HTR-8/SVneo (cell line): ENCODE results near the gene DPY19L1.
"Not testable (repeated sequence)": the region's sequence is repeated elsewhere in the genome, so short reads cannot be mapped to it uniquely, and the experiment has no call there.

Experiments used
- DNase-seq: peaks from one replicate; pipeline ENCODE4 v3.0.0; 2011; ENCODE audit warnings: low spot score, mixed read lengths; ENCODE audit not compliant: insufficient read length
- FAIRE-seq: peaks from 2 replicates; lab custom pipeline; 2011; peaks lifted over from hg19 to GRCh38; lab: Jason Lieb, UNC

DPY19L1 gene

GRCh38 chr7:34935735-34936165 lies 101.5 kb downstream of the DPY19L1 start:
- DNase-seq, FAIRE-seq: not testable (repeated sequence)

- FAIRE-seq (no peak), DNase-seq (no peak)
These were observed 105.5 kb downstream of the DPY19L1 start for GRCh38 chr7:34931739-34932138.

GRCh38 chr7:34929783-34930182 lies 107.5 kb downstream of the DPY19L1 start:
- not testable (repeated sequence) for FAIRE-seq, DNase-seq

GRCh38 chr7:34928560-34928959 lies 108.7 kb downstream of the DPY19L1 start:
- FAIRE-seq: no peak
- DNase-seq: no peak

GRCh38 chr7:34928052-34928451 lies 109.2 kb downstream of the DPY19L1 start:
- DNase-seq (peak; percentile 14), FAIRE-seq (no peak)

GRCh38 chr7:34920470-34920869 lies 116.8 kb downstream of the DPY19L1 start:
- not testable (repeated sequence) for DNase-seq, FAIRE-seq

- not testable (repeated sequence) for DNase-seq, FAIRE-seq
These were observed 118.2 kb downstream of the DPY19L1 start for GRCh38 chr7:34919038-34919437.

- FAIRE-seq: peak; percentile 9
- not testable (repeated sequence) for DNase-seq
These were observed 119.0 kb downstream of the DPY19L1 start for GRCh38 chr7:34918198-34918861.

- not testable (repeated sequence) for DNase-seq, FAIRE-seq
These were observed 119.8 kb downstream of the DPY19L1 start for GRCh38 chr7:34917515-34917914.

- DNase-seq (no peak), FAIRE-seq (no peak)
These were observed 121.0 kb downstream of the DPY19L1 start for GRCh38 chr7:34916267-34916666.

- no peak for DNase-seq
- FAIRE-seq: no peak
These were observed 125.0 kb downstream of the DPY19L1 start for GRCh38 chr7:34912236-34912635.

- not testable (repeated sequence) for DNase-seq, FAIRE-seq
These were observed 130.9 kb downstream of the DPY19L1 start for GRCh38 chr7:34906266-34906850.

GRCh38 chr7:34904987-34905386 lies 132.3 kb downstream of the DPY19L1 start:
- FAIRE-seq: no peak
- DNase-seq: no peak

- FAIRE-seq: peak; percentile 57
These were observed 133.4 kb downstream of the DPY19L1 start for GRCh38 chr7:34903921-34904320.

GRCh38 chr7:34902182-34902581 lies 135.1 kb downstream of the DPY19L1 start:
- FAIRE-seq (no peak), DNase-seq (no peak)

More at GRCh38 chr7:34903921-34904320, 133.4 kb downstream of the DPY19L1 start:
- not testable (repeated sequence) for DNase-seq

GRCh38 chr7:34900891-34901513 lies 136.3 kb downstream of the DPY19L1 start:
- no peak for FAIRE-seq
- DNase-seq: no peak

- no peak for FAIRE-seq
These were observed 142.1 kb downstream of the DPY19L1 start for GRCh38 chr7:34895202-34895601.

GRCh38 chr7:34889951-34890350 lies 147.3 kb downstream of the DPY19L1 start:
- DNase-seq (no peak), FAIRE-seq (no peak)

More at GRCh38 chr7:34895202-34895601, 142.1 kb downstream of the DPY19L1 start:
- no peak for DNase-seq

GRCh38 chr7:34886856-34887255 lies 150.4 kb downstream of the DPY19L1 start:
- no peak for FAIRE-seq
- DNase-seq: no peak

- not testable (repeated sequence) for FAIRE-seq
These were observed 153.4 kb downstream of the DPY19L1 start for GRCh38 chr7:34883855-34884254.

GRCh38 chr7:34879871-34880270 lies 157.4 kb downstream of the DPY19L1 start:
- DNase-seq (no peak), FAIRE-seq (no peak)

More at GRCh38 chr7:34883855-34884254, 153.4 kb downstream of the DPY19L1 start:
- not testable (repeated sequence) for DNase-seq
